AG04449 (cell line): ENCODE results near the gene CACNB2.

ENCODE experiments used
- CTCF ChIA-PET: fragments of 350-600 bp; formaldehyde crosslinking; extraction: SDS; loops from one replicate; lab custom pipeline; 2021; ENCODE audit warnings: antibody characterized with exemption; lab: Yijun Ruan, JAX
- POLR2A ChIA-PET: fragments of 400-600, 350-600 bp; formaldehyde crosslinking; extraction: SDS; loops from one replicate; lab custom pipeline; 2020; ENCODE audit warnings: antibody characterized with exemption, inconsistent platforms; lab: Yijun Ruan, JAX
- DNase-seq: peaks from one replicate; pipeline ENCODE4 v3.0.0-alpha.2; 2010; ENCODE audit warnings: low read depth, low spot score
- H3K4me3 ChIP-seq: 2 replicates; pipeline ENCODE4 v1.5.1; 2011; ENCODE audit warnings: low read depth, mild to moderate bottlenecking, control low read depth, low read length
- TF ChIP-seq, protein P1 (sequence below): IDR thresholded peaks from one replicate; pipeline ENCODE4 v1.5.1; 2011; ENCODE audit warnings: mild to moderate bottlenecking, moderate library complexity, low read length, control low read depth, inconsistent platforms; ENCODE audit not compliant: insufficient read depth; ENCODE audit errors: missing control alignments

Gene CACNB2

GRCh38 chr10:18268005-18268404 is 127.8 kb downstream of the CACNB2 start:
- TF ChIP-seq, protein P1, sequence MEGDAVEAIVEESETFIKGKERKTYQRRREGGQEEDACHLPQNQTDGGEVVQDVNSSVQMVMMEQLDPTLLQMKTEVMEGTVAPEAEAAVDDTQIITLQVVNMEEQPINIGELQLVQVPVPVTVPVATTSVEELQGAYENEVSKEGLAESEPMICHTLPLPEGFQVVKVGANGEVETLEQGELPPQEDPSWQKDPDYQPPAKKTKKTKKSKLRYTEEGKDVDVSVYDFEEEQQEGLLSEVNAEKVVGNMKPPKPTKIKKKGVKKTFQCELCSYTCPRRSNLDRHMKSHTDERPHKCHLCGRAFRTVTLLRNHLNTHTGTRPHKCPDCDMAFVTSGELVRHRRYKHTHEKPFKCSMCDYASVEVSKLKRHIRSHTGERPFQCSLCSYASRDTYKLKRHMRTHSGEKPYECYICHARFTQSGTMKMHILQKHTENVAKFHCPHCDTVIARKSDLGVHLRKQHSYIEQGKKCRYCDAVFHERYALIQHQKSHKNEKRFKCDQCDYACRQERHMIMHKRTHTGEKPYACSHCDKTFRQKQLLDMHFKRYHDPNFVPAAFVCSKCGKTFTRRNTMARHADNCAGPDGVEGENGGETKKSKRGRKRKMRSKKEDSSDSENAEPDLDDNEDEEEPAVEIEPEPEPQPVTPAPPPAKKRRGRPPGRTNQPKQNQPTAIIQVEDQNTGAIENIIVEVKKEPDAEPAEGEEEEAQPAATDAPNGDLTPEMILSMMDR = no peak
- no peak overlapping the region for H3K4me3 ChIP-seq
- no peak for DNase-seq
- POLR2A ChIA-PET = no interaction called here
- CTCF ChIA-PET = no interaction called here

DNA sequence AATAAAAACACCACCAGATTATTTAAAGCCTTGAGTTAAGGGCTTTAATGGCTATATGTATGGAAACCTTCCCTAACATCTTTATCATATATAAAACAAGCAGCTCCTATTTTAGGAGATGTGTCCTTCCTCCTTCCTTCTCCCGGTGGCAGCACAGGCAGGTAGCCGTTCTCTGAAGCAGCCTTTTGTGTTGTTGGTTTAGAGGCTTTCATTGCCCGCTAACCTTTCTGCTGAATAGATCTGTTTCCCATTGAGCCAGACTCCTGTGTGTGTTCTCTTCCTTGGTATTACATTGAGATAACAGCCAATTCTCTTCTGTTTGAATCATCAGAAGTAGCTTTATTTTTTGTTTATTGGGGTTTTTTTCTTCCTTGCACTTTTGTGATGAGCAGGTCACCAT is 131.3 kb downstream of the CACNB2 start:
- DNase-seq = no peak
- TF ChIP-seq, protein P1 = no peak
- ChIA-PET CTCF (no interaction called here), POLR2A (no interaction called here)
- H3K4me3 ChIP-seq = no peak overlapping the region

DNA sequence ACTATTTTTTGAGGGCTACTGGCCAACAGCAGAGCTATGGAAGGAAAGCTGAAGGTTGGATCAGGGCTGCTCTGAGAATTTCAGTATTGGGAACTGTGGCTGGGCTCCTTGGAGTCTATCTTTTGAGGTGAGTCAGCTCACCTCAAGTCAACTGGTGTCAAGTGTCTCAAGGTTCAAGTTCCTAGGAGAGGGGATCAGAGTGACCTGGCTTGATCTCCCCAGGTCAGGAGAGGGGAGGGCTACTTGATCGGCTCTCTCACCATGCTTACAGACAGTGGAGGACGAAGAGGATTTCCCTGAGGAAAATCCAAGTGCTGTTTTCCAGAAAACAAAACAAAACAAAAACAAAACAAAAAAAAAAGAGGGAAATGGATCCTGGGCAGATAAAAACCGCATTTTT is 132.8 kb downstream of the CACNB2 start:
- H3K4me3 ChIP-seq = no peak overlapping the region
- no peak for DNase-seq
- CTCF ChIA-PET = no interaction called here
- TF ChIP-seq, protein P1 = no peak
- POLR2A ChIA-PET = no interaction called here

GRCh38 chr10:18278181-18278580 is 138.0 kb downstream of the CACNB2 start:
- H3K4me3 ChIP-seq = no peak overlapping the region
- TF ChIP-seq, protein P1 = no peak
- no peak for DNase-seq
- POLR2A ChIA-PET = no interaction called here
- CTCF ChIA-PET = no interaction called here

DNA sequence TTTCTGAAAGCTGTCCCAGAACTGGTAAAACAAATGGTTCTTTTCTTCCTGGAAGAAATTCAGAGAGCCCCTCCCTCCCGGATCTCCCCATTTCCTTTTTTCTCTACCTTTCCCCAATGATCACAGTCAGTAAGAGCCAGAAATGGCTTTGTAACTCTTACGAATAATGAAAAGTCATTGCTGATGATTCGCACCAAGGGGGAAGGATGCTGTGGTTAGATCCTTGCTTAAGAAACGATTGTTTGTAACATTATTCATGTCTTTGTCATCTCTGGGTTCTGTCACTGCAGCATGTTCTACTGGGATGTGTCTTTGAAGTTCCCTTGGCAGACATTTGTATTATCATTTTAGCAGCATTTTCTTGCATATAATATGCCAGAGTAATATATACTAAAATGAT is 138.9 kb downstream of the CACNB2 start:
- ChIA-PET CTCF (no interaction called here), POLR2A (no interaction called here)
- no peak for DNase-seq
- TF ChIP-seq, protein P1 = no peak
- H3K4me3 ChIP-seq = no peak overlapping the region

DNA sequence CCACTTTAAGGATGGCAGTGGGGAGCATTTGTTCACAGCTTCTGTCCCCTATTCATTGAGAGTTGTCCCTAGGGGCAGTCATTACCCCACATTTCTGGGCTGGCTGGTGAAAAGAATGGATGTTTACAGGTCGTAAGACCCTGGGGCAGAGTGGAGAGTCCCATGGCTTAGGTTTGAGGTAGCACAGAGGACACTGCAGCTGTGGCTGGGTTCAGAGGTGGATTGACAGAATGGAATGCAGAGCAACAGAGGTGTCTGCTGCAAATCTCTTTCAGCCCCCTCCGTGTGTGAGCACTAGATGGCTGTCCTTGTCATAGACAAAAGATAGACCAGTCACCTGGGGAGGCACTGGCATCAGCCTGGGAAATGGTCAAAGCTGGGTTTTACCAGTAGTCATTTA is 141.9 kb downstream of the CACNB2 start:
- CTCF ChIA-PET = no interaction called here
- TF ChIP-seq, protein P1 = no peak
- POLR2A ChIA-PET = no interaction called here
- no peak overlapping the region for H3K4me3 ChIP-seq
- no peak for DNase-seq
